PC-9 (cell line): ENCODE data around the gene TTC28.

ENCODE experiments used
- EZH2 ChIP-seq: fragments of 200-600 bp; sonication (generic); IDR thresholded peaks from 2 replicates; pipeline ENCODE4 v1.8.0; 2017; ENCODE audit warnings: antibody characterized with exemption, low read depth
- TF ChIP-seq, protein P1 (sequence below): fragments of 200-600 bp; sonication (generic); conservative IDR thresholded peaks from 2 replicates; pipeline ENCODE4 v1.6.1; 2017; ENCODE audit warnings: mixed run types, antibody characterized with exemption, mild to moderate bottlenecking, moderate library complexity

- TF ChIP-seq, protein P1, sequence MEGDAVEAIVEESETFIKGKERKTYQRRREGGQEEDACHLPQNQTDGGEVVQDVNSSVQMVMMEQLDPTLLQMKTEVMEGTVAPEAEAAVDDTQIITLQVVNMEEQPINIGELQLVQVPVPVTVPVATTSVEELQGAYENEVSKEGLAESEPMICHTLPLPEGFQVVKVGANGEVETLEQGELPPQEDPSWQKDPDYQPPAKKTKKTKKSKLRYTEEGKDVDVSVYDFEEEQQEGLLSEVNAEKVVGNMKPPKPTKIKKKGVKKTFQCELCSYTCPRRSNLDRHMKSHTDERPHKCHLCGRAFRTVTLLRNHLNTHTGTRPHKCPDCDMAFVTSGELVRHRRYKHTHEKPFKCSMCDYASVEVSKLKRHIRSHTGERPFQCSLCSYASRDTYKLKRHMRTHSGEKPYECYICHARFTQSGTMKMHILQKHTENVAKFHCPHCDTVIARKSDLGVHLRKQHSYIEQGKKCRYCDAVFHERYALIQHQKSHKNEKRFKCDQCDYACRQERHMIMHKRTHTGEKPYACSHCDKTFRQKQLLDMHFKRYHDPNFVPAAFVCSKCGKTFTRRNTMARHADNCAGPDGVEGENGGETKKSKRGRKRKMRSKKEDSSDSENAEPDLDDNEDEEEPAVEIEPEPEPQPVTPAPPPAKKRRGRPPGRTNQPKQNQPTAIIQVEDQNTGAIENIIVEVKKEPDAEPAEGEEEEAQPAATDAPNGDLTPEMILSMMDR: no peak
- no peak for TF ChIP-seq EZH2
Measured at GRCh38 chr22:28097627-28098026, 582.0 kb downstream of the TTC28 start.
